Endothelial cell of umbilical vein (primary cell): ENCODE measurements around the gene POP7. TPM values are rescaled to one million over a fixed set of nuclear protein-coding genes. Genes with fewer than 3 reads are reported as not detected.

ENCODE experiments used
- BruUV-seq: library from RNA; stranded (reverse); fragments of 400-500 nt; replicated peaks from 2 replicates; lab custom pipeline; 2021; lab: Mats Ljungman, UMichigan
- CTCF ChIA-PET: fragments of 300-600, 350-600 bp; sonication (Branson Sonifier 250); formaldehyde crosslinking; loops from one replicate; lab custom pipeline; 2021; ENCODE audit warnings: antibody characterized with exemption, inconsistent platforms; lab: Charles Lee
- POLR2A ChIA-PET: fragments of 300-600, 350-600 bp; sonication (Branson Sonifier 250); formaldehyde crosslinking; loops from one replicate; lab custom pipeline; 2021; ENCODE audit warnings: antibody characterized with exemption, inconsistent platforms; lab: Charles Lee
- DNase-seq: peaks from one replicate; pipeline ENCODE4 v3.0.0-alpha.2; 2011; ENCODE audit warnings: low read depth, low spot score
- FAIRE-seq: peaks from 2 replicates; lab custom pipeline; 2011; peaks lifted over from hg19 to GRCh38; lab: Jason Lieb, UNC
- H2AFZ ChIP-seq: 2 replicates; pipeline ENCODE4 v1.6.0; 2012; ENCODE audit warnings: low read depth, low read length, control low read depth, inconsistent platforms
- H3K27ac ChIP-seq: 2 replicates; pipeline ENCODE4 v1.5.1; 2011; ENCODE audit warnings: low read depth, mild to moderate bottlenecking, control low read depth, low read length, moderate library complexity; ENCODE audit not compliant: insufficient read depth
- H3K27me3 ChIP-seq, 2 experiments: 2 replicates each; pipeline versions ENCODE4 v1.6.0 to v1.6.1; 2011; ENCODE audit warnings: low read length in 2 of 2, mixed read lengths in 1 of 2; ENCODE audit not compliant: control insufficient read depth in 2 of 2, insufficient read depth in 2 of 2
- H3K36me3 ChIP-seq, 2 experiments: 2 replicates in 1 of 2; 3 replicates in 1 of 2; pipeline ENCODE4 v1.5.1; 2011; ENCODE audit warnings: low read length in 2 of 2, mild to moderate bottlenecking in 1 of 2, moderate library complexity in 1 of 2; ENCODE audit not compliant: control insufficient read depth in 2 of 2, insufficient read depth in 2 of 2; ENCODE audit errors: extremely low read depth in 1 of 2
- H3K4me1 ChIP-seq: 3 replicates; pipeline ENCODE4 v1.5.1; 2011; ENCODE audit warnings: mild to moderate bottlenecking, low read length; ENCODE audit not compliant: control insufficient read depth, insufficient read depth; ENCODE audit errors: extremely low read depth
- H3K4me2 ChIP-seq: 2 replicates; pipeline ENCODE4 v1.6.1; 2011; ENCODE audit warnings: low read length, control low read depth, mixed read lengths; ENCODE audit not compliant: insufficient read depth
- H3K4me3 ChIP-seq, 3 experiments: fragments of 200-600 bp in 1 of 3; sonication (generic), shearing (Covaris generic) in 1 of 3; replicated peaks in 1 of 3; 2 replicates each; pipeline ENCODE4 v1.5.1; 2011 to 2016; ENCODE audit warnings: control low read depth in 3 of 3, low read length in 3 of 3, mild to moderate bottlenecking in 2 of 3, inconsistent platforms in 1 of 3, low read depth in 1 of 3, moderate library complexity in 1 of 3; ENCODE audit not compliant: insufficient read depth in 1 of 3
- H3K79me2 ChIP-seq: 2 replicates; pipeline ENCODE4 v1.6.0; 2012; ENCODE audit warnings: low read length, inconsistent platforms; ENCODE audit not compliant: control insufficient read depth, insufficient read depth
- H3K9ac ChIP-seq: replicated peaks from 2 replicates; pipeline ENCODE3; 2011; ENCODE audit warnings: low read length, control low read depth; ENCODE audit not compliant: insufficient read depth; ENCODE audit errors: extremely low read depth
- H3K9me1 ChIP-seq: replicated peaks from 3 replicates; pipeline ENCODE4 v1.6.0; 2011; ENCODE audit warnings: mild to moderate bottlenecking, low read length; ENCODE audit not compliant: control insufficient read depth, insufficient read depth; ENCODE audit errors: extremely low read depth
- H3K9me3 ChIP-seq: replicated peaks from 2 replicates; pipeline ENCODE4 v1.5.1; 2012; ENCODE audit warnings: low read length, inconsistent platforms; ENCODE audit not compliant: control insufficient read depth, insufficient read depth
- H4K20me1 ChIP-seq: replicated peaks from 2 replicates; pipeline ENCODE3; 2011; ENCODE audit warnings: mild to moderate bottlenecking, low read length; ENCODE audit not compliant: control insufficient read depth, insufficient read depth; ENCODE audit errors: extremely low read depth
- CTCF ChIP-seq, 2 donors: IDR thresholded peaks; 1 replicate in 1 of 2; 2 replicates in 1 of 2; pipeline ENCODE4 v1.5.1; 2011; ENCODE audit warnings: low read length in 2 of 2, mild to moderate bottlenecking in 2 of 2, moderate library complexity in 2 of 2, control low read depth in 1 of 2, inconsistent platforms in 1 of 2, low read depth in 1 of 2; ENCODE audit not compliant: insufficient read depth in 1 of 2; ENCODE audit errors: extremely low read depth in 1 of 2
- EZH2 ChIP-seq: IDR thresholded peaks from 2 replicates; pipeline ENCODE4 v1.6.1; 2012; ENCODE audit warnings: borderline replicate concordance, low read depth, mild to moderate bottlenecking, moderate library complexity, low read length, inconsistent platforms; ENCODE audit not compliant: severe bottlenecking
- FOS ChIP-seq: IDR thresholded peaks from 2 replicates; pipeline ENCODE4 v1.6.1; 2011; ENCODE audit warnings: mild to moderate bottlenecking, low read length, moderate library complexity, borderline replicate concordance; ENCODE audit not compliant: insufficient read depth
- GATA2 ChIP-seq: IDR thresholded peaks from 2 replicates; pipeline ENCODE4 v1.7.0; 2011; ENCODE audit warnings: low read depth, mild to moderate bottlenecking, moderate library complexity, mixed read lengths, low read length; ENCODE audit not compliant: insufficient read length, insufficient read depth
- JUN ChIP-seq: IDR thresholded peaks from 2 replicates; pipeline ENCODE4 v1.6.1; 2011; ENCODE audit warnings: borderline replicate concordance, low read depth; ENCODE audit not compliant: insufficient read length, insufficient read depth
- MAX ChIP-seq: IDR thresholded peaks from 2 replicates; pipeline ENCODE4 v1.6.1; 2011; ENCODE audit not compliant: insufficient read depth, insufficient read length
- MYC ChIP-seq: IDR thresholded peaks from one replicate; pipeline ENCODE4 v1.6.1; 2011; ENCODE audit warnings: mild to moderate bottlenecking, low read depth, low read length
- POLR2A ChIP-seq: IDR thresholded peaks from 2 replicates; pipeline ENCODE4 v1.6.1; 2012; ENCODE audit warnings: low read depth, mild to moderate bottlenecking, control low read depth, low read length
- POLR2AphosphoS5 ChIP-seq: IDR thresholded peaks from 2 replicates; pipeline ENCODE4 v1.6.1; 2012; ENCODE audit warnings: low read depth, mild to moderate bottlenecking, control low read depth, low read length, moderate library complexity; ENCODE audit not compliant: insufficient read depth
- dilution Hi-C: fragments of 300-500 bp; cut with MboI; formaldehyde crosslinking; loops from one replicate; pipeline ENCODE4 v1.15.0; 2019; ENCODE audit warnings: low sequenced_read_pairs; ENCODE audit not compliant: extremely low pct_ligation_motif_present
- intact Hi-C: fragments of 100-400 bp; cut with micrococcal nuclease; formaldehyde crosslinking; loops from one replicate; pipeline ENCODE4 v1.10.0; 2022
- polyA plus RNA-seq, 4 experiments: library from polyadenylated mRNA; depleted of rRNA in 3 of 4; stranded (reverse) in 3 of 4; unstranded in 1 of 4; fragments of >200 nt; gene quantifications; 2 replicates each; pipeline versions ENCODE4 v1.2.1 to v1.2.3, GENCODE V29; 2011 to 2012; ENCODE audit warnings: missing spikeins in 1 of 4
- total RNA-seq: library from RNA; stranded (reverse); gene quantifications from 2 replicates; pipeline ENCODE4 v1.2.3, GENCODE V29; 2021

The POP7 gene
- total and polyA plus RNA-seq, 2 donors (not counting 3 experiments of a cell fraction or from before 2014, with no cell fraction given) = 47.4 to 48.8 TPM

- no peak overlapping the region for H3K4me2 ChIP-seq
- no peak overlapping the region for H3K4me3 ChIP-seq
- FAIRE-seq (no peak), DNase-seq (no peak)
- no peak overlapping the region for H3K9ac ChIP-seq
- no TSS peak for BruUV-seq
- H3K27me3 ChIP-seq = no peaks in the 10 kb centered on the region
- dilution Hi-C loops = no loop called here
- intact Hi-C loops = no loop called here
- H3K27ac ChIP-seq = no peak overlapping the region
- POLR2A ChIA-PET = interaction anchor here (0.6 kb wide), 1 partner anchor 131 kb away, joined by 4 read pairs; no protein-coding TSS in a partner anchor
- no peaks in the 10 kb centered on the region for H3K9me1 ChIP-seq
- H3K36me3 ChIP-seq = peaks cover 7 to 70% of the 10 kb centered on the region in 2 experiments
- H3K9me3 ChIP-seq = no peaks in the 10 kb centered on the region
- H4K20me1 ChIP-seq = no peaks in the 10 kb centered on the region
- TF ChIP-seq MYC = no peak
- TF ChIP-seq GATA2 = no peak
- TF ChIP-seq FOS = no peak
- CTCF ChIA-PET = interaction anchor here (0.9 kb wide), 1 partner anchor 20 kb away, joined by 4 read pairs; the partner anchor contains the start of gene POP7
- no peaks in the 10 kb centered on the region for H3K4me1 ChIP-seq
- no peak overlapping the region for H2AFZ ChIP-seq
- H3K79me2 ChIP-seq = peaks cover 19% of the 10 kb centered on the region
Observed at GRCh38 chr7:100685631-100686145, 20.2 kb upstream of the POP7 start.

GRCh38 chr7:100686201-100686821 is 19.6 kb upstream of the POP7 start:
- FAIRE-seq (no peak), DNase-seq (no peak)
- ChIA-PET POLR2A (interaction anchor here (0.6 kb wide), 1 partner anchor 131 kb away, joined by 4 read pairs; no protein-coding TSS in a partner anchor), CTCF (no interaction called here)
- dilution Hi-C loops (no loop called here), intact Hi-C loops (no loop called here)
- no peak overlapping the region for H3K9ac ChIP-seq
- no peaks in the 10 kb centered on the region for H3K27me3 ChIP-seq
- H3K9me3 ChIP-seq = no peaks in the 10 kb centered on the region
- peaks cover 7 to 66% of the 10 kb centered on the region in 2 experiments for H3K36me3 ChIP-seq
- H2AFZ ChIP-seq = no peak overlapping the region
- no peak overlapping the region for H3K4me3 ChIP-seq
- peaks cover 25% of the 10 kb centered on the region for H3K79me2 ChIP-seq
- H4K20me1 ChIP-seq = peaks cover 2% of the 10 kb centered on the region
- H3K4me1 ChIP-seq = no peaks in the 10 kb centered on the region
- H3K9me1 ChIP-seq = no peaks in the 10 kb centered on the region
- no TSS peak for BruUV-seq
- no peak overlapping the region for H3K4me2 ChIP-seq
- no peak for TF ChIP-seq JUN
- no peak for TF ChIP-seq POLR2AphosphoS5
- TF ChIP-seq CTCF (IDR thresholded peaks at IDR 0.05; ENCODE audit: extremely low read depth in 1 of 2, insufficient read depth in 1 of 2, low read depth in 1 of 2, low read length in 2 of 2) = no peak
- no peak for TF ChIP-seq EZH2
- no peak for TF ChIP-seq FOS
- TF ChIP-seq MAX = no peak
- TF ChIP-seq POLR2A = no peak
- TF ChIP-seq GATA2 = no peak
- no peak for TF ChIP-seq MYC
- no peak overlapping the region for H3K27ac ChIP-seq
